H9 (cell line): Measurements from ENCODE around the gene MRRF. TPM values are rescaled to one million over a fixed set of nuclear protein-coding genes. Genes with fewer than 3 reads are reported as not detected.

ENCODE experiments used
- DNase-seq: peaks from one replicate; pipeline ENCODE4 v3.0.0-alpha.2; 2017
- H2AFZ ChIP-seq: one replicate; pipeline ENCODE4 v1.6.1; 2013; ENCODE audit warnings: mild to moderate bottlenecking, low read length, control low read depth, moderate library complexity
- H2AK5ac ChIP-seq: 2 replicates; pipeline ENCODE4 v1.6.1; 2013; ENCODE audit warnings: low read length, control low read depth, mixed read lengths; ENCODE audit not compliant: insufficient read length
- H2BK120ac ChIP-seq: one replicate; pipeline ENCODE4 v1.6.1; 2013; ENCODE audit warnings: low read depth, mild to moderate bottlenecking, low read length, control low read depth, inconsistent platforms; ENCODE audit not compliant: poor library complexity, severe bottlenecking
- H2BK12ac ChIP-seq: 2 replicates; pipeline ENCODE4 v1.6.1; 2013; ENCODE audit warnings: low read length, control low read depth, mixed read lengths, low read depth; ENCODE audit not compliant: insufficient read length
- H2BK15ac ChIP-seq: 2 replicates; pipeline ENCODE4 v1.6.1; 2013; ENCODE audit warnings: low read depth, low read length, control low read depth
- H2BK20ac ChIP-seq: one replicate; pipeline ENCODE4 v1.6.1; 2013; ENCODE audit warnings: low read depth, mild to moderate bottlenecking, low read length, control low read depth, inconsistent platforms; ENCODE audit not compliant: poor library complexity, severe bottlenecking
- H2BK5ac ChIP-seq: 2 replicates; pipeline ENCODE4 v1.6.1; 2013; ENCODE audit warnings: low read length, control low read depth, mixed read lengths; ENCODE audit not compliant: insufficient read length
- H3K14ac ChIP-seq: 2 replicates; pipeline ENCODE4 v1.6.1; 2013; ENCODE audit warnings: low read length, control low read depth; ENCODE audit not compliant: insufficient read depth
- H3K18ac ChIP-seq: 2 replicates; pipeline ENCODE4 v1.6.1; 2013; ENCODE audit warnings: low read depth, mild to moderate bottlenecking, mixed read lengths, low read length, control low read depth; ENCODE audit not compliant: insufficient read length
- H3K23ac ChIP-seq: 2 replicates; pipeline ENCODE4 v1.6.1; 2013; ENCODE audit warnings: low read length, control low read depth, mixed read lengths, low read depth; ENCODE audit not compliant: insufficient read length
- H3K23me2 ChIP-seq: 2 replicates; pipeline ENCODE4 v1.6.1; 2013; ENCODE audit warnings: low read depth, mild to moderate bottlenecking, mixed read lengths, low read length, control low read depth; ENCODE audit not compliant: insufficient read length, poor library complexity, severe bottlenecking
- H3K27ac ChIP-seq: 2 replicates; pipeline ENCODE4 v1.5.1; 2013; ENCODE audit warnings: low read length, control low read depth, mixed read lengths, low read depth; ENCODE audit not compliant: insufficient read length
- H3K27me3 ChIP-seq: 2 replicates; pipeline ENCODE4 v1.6.1; 2013; ENCODE audit warnings: low read length, control low read depth, inconsistent platforms; ENCODE audit not compliant: insufficient read depth
- H3K4ac ChIP-seq: 2 replicates; pipeline ENCODE4 v1.6.1; 2013; ENCODE audit warnings: low read depth, mild to moderate bottlenecking, control low read depth, inconsistent platforms, low read length, moderate library complexity
- H3K4me1 ChIP-seq: 2 replicates; pipeline ENCODE4 v1.6.1; 2013; ENCODE audit warnings: low read length, control low read depth, inconsistent platforms; ENCODE audit not compliant: insufficient read depth
- H3K4me2 ChIP-seq: 2 replicates; pipeline ENCODE4 v1.6.1; 2013; ENCODE audit warnings: low read length, control low read depth, mixed read lengths; ENCODE audit not compliant: insufficient read length, insufficient read depth
- H3K56ac ChIP-seq: 2 replicates; pipeline ENCODE4 v1.6.1; 2013; ENCODE audit warnings: low read depth, mild to moderate bottlenecking, mixed read lengths, low read length, control low read depth; ENCODE audit not compliant: insufficient read length
- H3K79me1 ChIP-seq: 2 replicates; pipeline ENCODE4 v1.6.1; 2013; ENCODE audit warnings: low read depth, mild to moderate bottlenecking, moderate library complexity, low read length, control low read depth, inconsistent platforms; ENCODE audit not compliant: insufficient read depth, poor library complexity, severe bottlenecking
- H3K79me2 ChIP-seq: 2 replicates; pipeline ENCODE4 v1.6.1; 2013; ENCODE audit warnings: low read length, control low read depth, inconsistent platforms; ENCODE audit not compliant: insufficient read depth
- H3K9ac ChIP-seq: 2 replicates; pipeline ENCODE4 v1.6.1; 2013; ENCODE audit warnings: low read length, control low read depth, mixed read lengths; ENCODE audit not compliant: insufficient read length; ENCODE audit errors: extremely low read depth
- H3K9me3 ChIP-seq: one replicate; pipeline ENCODE4 v1.6.1; 2013; ENCODE audit warnings: low read depth, low read length, inconsistent platforms; ENCODE audit not compliant: control insufficient read depth
- H3T11ph ChIP-seq: one replicate; pipeline ENCODE4 v1.6.1; 2013; ENCODE audit warnings: mild to moderate bottlenecking, low read length, control low read depth, inconsistent platforms
- H4K20me1 ChIP-seq: one replicate; pipeline ENCODE4 v1.6.1; 2013; ENCODE audit not compliant: control insufficient read depth, insufficient read length, insufficient read depth
- H4K5ac ChIP-seq: 2 replicates; pipeline ENCODE4 v1.6.1; 2013; ENCODE audit warnings: low read depth, mild to moderate bottlenecking, mixed read lengths, low read length, control low read depth; ENCODE audit not compliant: insufficient read length
- H4K8ac ChIP-seq: replicated peaks from 2 replicates; pipeline ENCODE4 v1.6.1; 2013; ENCODE audit warnings: low read length, control low read depth, mixed read lengths, low read depth; ENCODE audit not compliant: insufficient read length
- H4K91ac ChIP-seq: 2 replicates; pipeline ENCODE4 v1.6.1; 2013; ENCODE audit warnings: low read depth, mild to moderate bottlenecking, moderate library complexity, mixed read lengths, low read length, control low read depth; ENCODE audit not compliant: insufficient read length
- H3K27ac Mint-ChIP-seq, 3 experiments: 2 replicates in 2 of 3; 3 replicates in 1 of 3; pipeline ENCODE4 v1.8.0; 2020 to 2021; ENCODE audit warnings: mixed read lengths in 3 of 3, mild to moderate bottlenecking in 1 of 3, moderate library complexity in 1 of 3
- H3K27me3 Mint-ChIP-seq: 2 replicates; pipeline ENCODE4 v1.8.0; 2021; ENCODE audit warnings: low read depth, mild to moderate bottlenecking, moderate library complexity, mixed read lengths
- H3K36me3 Mint-ChIP-seq, 3 experiments: 2 replicates in 2 of 3; 3 replicates in 1 of 3; pipeline ENCODE4 v1.8.0; 2020 to 2021; ENCODE audit warnings: low read depth in 3 of 3, mixed read lengths in 3 of 3; ENCODE audit not compliant: insufficient read depth in 1 of 3
- H3K4me1 Mint-ChIP-seq, 2 experiments: 2 replicates each; pipeline ENCODE4 v1.8.0; 2020; ENCODE audit warnings: mixed read lengths in 2 of 2
- H3K4me3 Mint-ChIP-seq, 2 experiments: 2 replicates in 1 of 2; 3 replicates in 1 of 2; pipeline ENCODE4 v1.8.0; 2020 to 2021; ENCODE audit warnings: mild to moderate bottlenecking in 2 of 2, mixed read lengths in 2 of 2, moderate library complexity in 1 of 2
- H3K9me3 Mint-ChIP-seq, 2 experiments: 2 replicates in 1 of 2; 3 replicates in 1 of 2; pipeline ENCODE4 v1.8.0; 2020; ENCODE audit warnings: mild to moderate bottlenecking in 2 of 2, mixed read lengths in 2 of 2, moderate library complexity in 1 of 2
- WGBS: extraction: QIAGEN DNeasy Blood & Tissue Kit; methylation state at CpG from one replicate; pipeline ENCODE4 v1.1.7; 2013; ENCODE audit warnings: missing lambda C conversion rate, low lambda C conversion rate, mixed read lengths; ENCODE audit not compliant: insufficient read length; ENCODE audit errors: extremely low coverage; 5-methylcytosine and 5-hydroxymethylcytosine counted together
- total RNA-seq: library from RNA; stranded (reverse); gene quantifications from 2 replicates; pipeline ENCODE4 v1.2.1, GENCODE V29; 2021
- TF ChIP-seq, protein P1 (sequence below): fragments of 200-600 bp; sonication (generic); conservative IDR thresholded peaks from 3 replicates; pipeline ENCODE4 v1.8.0; 2021; ENCODE audit warnings: antibody characterized with exemption, mild to moderate bottlenecking

The MRRF gene
- total RNA-seq, 1 experiment from 2014 or later, result 33.7 TPM

DNA sequence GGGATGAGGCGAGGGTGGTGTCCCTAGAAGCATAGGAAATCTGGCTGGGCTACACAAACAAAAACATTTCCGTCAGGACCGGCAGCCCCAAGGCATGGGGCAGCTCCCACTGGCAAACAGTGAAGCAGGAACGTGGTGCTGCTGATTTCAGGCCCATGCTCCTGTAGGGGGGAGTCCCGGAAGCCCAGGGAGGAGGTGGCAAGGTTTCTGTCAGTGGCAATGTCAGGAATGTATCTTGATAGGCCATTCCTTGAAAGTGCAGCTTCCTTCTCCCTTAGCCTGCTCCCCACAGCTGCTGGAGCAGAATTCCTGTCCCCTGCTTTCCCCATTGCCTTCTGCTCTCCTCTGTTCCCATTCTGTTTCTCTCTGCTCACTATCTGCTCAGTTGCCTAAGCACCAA lies 42.4 kb downstream of the MRRF start:
- H2BK120ac ChIP-seq, result no peak overlapping the region
- H3K4me1 ChIP-seq, result no peaks in the 10 kb centered on the region
- no peaks in the 10 kb centered on the region for H3K23me2 ChIP-seq
- no peak overlapping the region for H4K91ac ChIP-seq
- no peaks in the 10 kb centered on the region for H3K27me3 Mint-ChIP-seq
- peaks cover 0 to 13% (median 10%) of the 10 kb centered on the region in 3 experiments; a peak in 5 of 7 replicates for H3K36me3 Mint-ChIP-seq
- H2BK5ac ChIP-seq, result no peak overlapping the region
- no peak overlapping the region for H3K56ac ChIP-seq
- H3K27ac ChIP-seq, result no peak overlapping the region
- no peak overlapping the region for H3T11ph ChIP-seq
- H3K4me3 Mint-ChIP-seq, result no peak overlapping the region
- TF ChIP-seq, protein P1, sequence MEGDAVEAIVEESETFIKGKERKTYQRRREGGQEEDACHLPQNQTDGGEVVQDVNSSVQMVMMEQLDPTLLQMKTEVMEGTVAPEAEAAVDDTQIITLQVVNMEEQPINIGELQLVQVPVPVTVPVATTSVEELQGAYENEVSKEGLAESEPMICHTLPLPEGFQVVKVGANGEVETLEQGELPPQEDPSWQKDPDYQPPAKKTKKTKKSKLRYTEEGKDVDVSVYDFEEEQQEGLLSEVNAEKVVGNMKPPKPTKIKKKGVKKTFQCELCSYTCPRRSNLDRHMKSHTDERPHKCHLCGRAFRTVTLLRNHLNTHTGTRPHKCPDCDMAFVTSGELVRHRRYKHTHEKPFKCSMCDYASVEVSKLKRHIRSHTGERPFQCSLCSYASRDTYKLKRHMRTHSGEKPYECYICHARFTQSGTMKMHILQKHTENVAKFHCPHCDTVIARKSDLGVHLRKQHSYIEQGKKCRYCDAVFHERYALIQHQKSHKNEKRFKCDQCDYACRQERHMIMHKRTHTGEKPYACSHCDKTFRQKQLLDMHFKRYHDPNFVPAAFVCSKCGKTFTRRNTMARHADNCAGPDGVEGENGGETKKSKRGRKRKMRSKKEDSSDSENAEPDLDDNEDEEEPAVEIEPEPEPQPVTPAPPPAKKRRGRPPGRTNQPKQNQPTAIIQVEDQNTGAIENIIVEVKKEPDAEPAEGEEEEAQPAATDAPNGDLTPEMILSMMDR, result no peak
- H3K14ac ChIP-seq, result no peak overlapping the region
- no peak overlapping the region for H2BK20ac ChIP-seq
- H2BK15ac ChIP-seq, result no peak overlapping the region
- no peak overlapping the region for H3K4ac ChIP-seq
- H3K27me3 ChIP-seq, result no peaks in the 10 kb centered on the region
- no peaks in the 10 kb centered on the region for H3K9me3 Mint-ChIP-seq
- H3K9me3 ChIP-seq, result no peaks in the 10 kb centered on the region
- no peak overlapping the region for H4K8ac ChIP-seq
- H2AK5ac ChIP-seq, result no peak overlapping the region
- no peak overlapping the region for H2AFZ ChIP-seq
- H3K27ac Mint-ChIP-seq, result no peak overlapping the region; a peak in 2 of 7 replicates
- no peak overlapping the region for H3K18ac ChIP-seq
- peaks cover 7 to 8% of the 10 kb centered on the region in 2 experiments; a peak in 3 of 4 replicates for H3K4me1 Mint-ChIP-seq
- no peaks in the 10 kb centered on the region for H3K79me1 ChIP-seq
- H4K20me1 ChIP-seq, result no peaks in the 10 kb centered on the region
- no CpG with 5 or more reads among the region's 5 CpGs for WGBS
- H3K79me2 ChIP-seq, result no peaks in the 10 kb centered on the region
- no peak overlapping the region for H3K9ac ChIP-seq
- H3K4me2 ChIP-seq, result no peak overlapping the region
- no peak overlapping the region for H3K23ac ChIP-seq
- H2BK12ac ChIP-seq, result no peak overlapping the region
- no peak overlapping the region for H4K5ac ChIP-seq
- peak; percentile 34 for DNase-seq
